Measurements from ENCODE around the gene C2CD4D. TPM values are rescaled to one million over a fixed set of nuclear protein-coding genes. Genes with fewer than 3 reads are reported as not detected.

C2CD4D gene
- total and polyA plus RNA-seq, 2 of the 13 experiments (the other 11 are each of a cell fraction or from before 2014, with no cell fraction given): not detected

- no peak for TF ChIP-seq BCLAF1 (IDR thresholded peaks at IDR 0.05)
- TF ChIP-seq PHB2 (IDR thresholded peaks at IDR 0.05; ENCODE audit: partially characterized antibody): no peak
- TF ChIP-seq ZNF75D (CRISPR knock-in tag; IDR thresholded peaks at IDR 0.05; ENCODE audit: borderline replicate concordance): no peak
- TF ChIP-seq ZNF441 (CRISPR knock-in tag; IDR thresholded peaks at IDR 0.05; ENCODE audit: borderline replicate concordance): no peak
These were observed 4.0 kb downstream of the C2CD4D start (continued) for GRCh38 chr1:151835596-151835995.

GRCh38 chr1:151834239-151834638 lies 5.4 kb downstream of the C2CD4D start:
- intact Hi-C loops (cut with micrococcal nuclease; ENCODE audit: unreplicated experiment) (loop anchor here (5.0 to 10.0 kb wide), 4 partner anchors 42 to 389 kb away; partner anchors contain the start of genes MRPL9, TDRKH and TUFT1), in situ Hi-C loops (cut with HindIII; ENCODE audit: extremely low pct_ligation_motif_present, low pct_unique_long_range_greater_than_20kb) (loop anchor here (10.0 kb wide), 2 partner anchors 119 to 239 kb away; partner anchors contain the start of gene CELF3)
- Histone ChIP-seq H3K9ac (ENCODE audit: insufficient read depth, low read depth, low read length) (0 out of 2 replicates have a peak overlapping the region, but pooled peaks have one; percentile 1), H3K79me2 (ENCODE audit: insufficient read depth, low read length) (no peaks in the 10 kb centered on the region), H3K4me1 (ENCODE audit: insufficient read depth, low read length) (peaks cover 79% of the 10 kb centered on the region), H3K27ac (ENCODE audit: extremely low read length, insufficient read depth, low read length) (peak overlapping the region; percentile 41), H4K20me1 (ENCODE audit: insufficient read depth, low read length) (no peaks in the 10 kb centered on the region), H3K9me3 (ENCODE audit: low read length) (no peaks in the 10 kb centered on the region), H3K36me3 (replicated peaks in 1 of 2; ENCODE audit: control insufficient read depth in 1 of 2, insufficient read depth in 2 of 2, low read length in 2 of 2) (no peaks in the 10 kb centered on the region), H3K4me2 (ENCODE audit: low read depth, low read length) (peak overlapping the region; percentile 38), H3K27me3 (ENCODE audit: control insufficient read depth in 1 of 2, insufficient read depth in 2 of 2, low read length in 2 of 2) (no peaks in the 10 kb centered on the region; a peak in 2 of 5 replicates), H2AFZ (ENCODE audit: low read length) (no peak overlapping the region), H3K4me3 (replicated peaks in 1 of 3; ENCODE audit: insufficient read depth in 1 of 3, low read depth in 2 of 3, low read length in 3 of 3) (no peak overlapping the region)
- WGBS (ENCODE audit: low lambda C conversion rate): no CpG with 5 or more reads among the region's 3 CpGs
- ChIA-PET POLR2A (interaction anchor here (0.6 to 1.3 kb wide), 4 partner anchors 31 to 336 kb away, joined by 3 read pairs; partner anchors contain the start of gene SNX27), CTCF (ENCODE audit: low intra/inter-chr PET ratio, low total read pairs) (no interaction called here)
- DNase-seq (ENCODE audit: low spot score) (peak; percentile 20), ATAC-seq (no peak), FAIRE-seq (peak; percentile 82)
- no TSS peak for BruUV-seq (replicated peaks)
- peak; percentile 51; the same call in 1 of the 2 replicates for TF ChIP-seq ZMYM3 (CRISPR knock-in tag; IDR thresholded peaks at IDR 0.05)
- no peak for TF ChIP-seq XRCC5 (optimal IDR thresholded peaks at IDR 0.05; ENCODE audit: low read length)
- 0 out of 2 replicates have a peak, but pooled peaks have one; percentile 49 for TF ChIP-seq MIER3 (CRISPR knock-in tag; IDR thresholded peaks at IDR 0.05; ENCODE audit: borderline replicate concordance)
- peak; percentile 65 for TF ChIP-seq SP5 (CRISPR knock-in tag; IDR thresholded peaks at IDR 0.05; ENCODE audit: borderline replicate concordance, low read depth)
- peak; percentile 87 for TF ChIP-seq HNF4G (IDR thresholded peaks at IDR 0.05; ENCODE audit: borderline replicate concordance, low read depth, low read length)
- TF ChIP-seq HNF4G (CRISPR knock-in tag; IDR thresholded peaks at IDR 0.05; ENCODE audit: borderline replicate concordance, low read depth): no peak
- TF ChIP-seq EP300 (IDR thresholded peaks at IDR 0.05; ENCODE audit: low read depth in 2 of 2, low read length in 2 of 2): peak in 1 of 2 experiments; percentile 75; a peak in 1 of 4 replicates
- TF ChIP-seq EP300 (CRISPR knock-in tag; IDR thresholded peaks at IDR 0.05; ENCODE audit: borderline replicate concordance): no peak; the same call in 1 of the 2 replicates
- TF ChIP-seq ARID5B (CRISPR knock-in tag; IDR thresholded peaks at IDR 0.05): peak; percentile 56
- peak; percentile 65; the same call in 1 of the 2 replicates for TF ChIP-seq NR2C2 (CRISPR knock-in tag; IDR thresholded peaks at IDR 0.05; ENCODE audit: borderline replicate concordance)
- TF ChIP-seq SOX5 (CRISPR knock-in tag; IDR thresholded peaks at IDR 0.05; ENCODE audit: borderline replicate concordance): 0 out of 2 replicates have a peak, but pooled peaks have one; percentile 22
- TF ChIP-seq RARA (CRISPR knock-in tag; IDR thresholded peaks at IDR 0.05): peak; percentile 92

All from HepG2 (cell line).